NOMO-1 (cell line): ENCODE results near the gene PACSIN1.

Source experiments
- DNase-seq, 2 experiments: peaks; one replicate each; lab custom pipeline; 2025; ENCODE audit not compliant: unreplicated experiment in 2 of 2; lab: John Stamatoyannopoulos, UW

Gene PACSIN1

GRCh38 chr6:34465531-34466241 lies at the start of gene PACSIN1:
TSS of gene PACSIN1 (plus strand) at chr6:34466076. CDS start at chr6:34526306, 60,230 bp downstream.
- peak; percentile 21 to 31 for DNase-seq

GRCh38 chr6:34416877-34417371 lies 49.0 kb upstream of the PACSIN1 start:
- no peak for DNase-seq

GRCh38 chr6:34418367-34418766 lies 47.5 kb upstream of the PACSIN1 start:
- DNase-seq = no peak

- no peak for DNase-seq
Measured at GRCh38 chr6:34423254-34423653, 42.6 kb upstream of the PACSIN1 start.

- DNase-seq = no peak
Measured at GRCh38 chr6:34424200-34425131, 41.4 kb upstream of the PACSIN1 start.

- no peak for DNase-seq
Measured at GRCh38 chr6:34425132-34425497, 40.8 kb upstream of the PACSIN1 start.

GRCh38 chr6:34425498-34426410 lies 40.1 kb upstream of the PACSIN1 start, which contains the start of gene RPS10:
TSS of gene RPS10 (minus strand) at chr6:34426069. CDS start at chr6:34425221, 848 bp downstream.
- peak; percentile 86 to 87 for DNase-seq

GRCh38 chr6:34435916-34436315 lies 30.0 kb upstream of the PACSIN1 start:
- DNase-seq = no peak

- DNase-seq = no peak
Measured at GRCh38 chr6:34436803-34437643, 28.9 kb upstream of the PACSIN1 start.

- DNase-seq = no peak
Measured at GRCh38 chr6:34437644-34437970, 28.3 kb upstream of the PACSIN1 start.

GRCh38 chr6:34438705-34439104 lies 27.2 kb upstream of the PACSIN1 start:
- DNase-seq = no peak

GRCh38 chr6:34439442-34439841 lies 26.4 kb upstream of the PACSIN1 start:
- no peak for DNase-seq

GRCh38 chr6:34441526-34441925 lies 24.4 kb upstream of the PACSIN1 start:
- DNase-seq = no peak

GRCh38 chr6:34445313-34445860 lies 20.5 kb upstream of the PACSIN1 start:
- DNase-seq = no peak

- peak in 1 of 2 experiments; percentile 25 for DNase-seq
Measured at GRCh38 chr6:34447386-34447785, 18.5 kb upstream of the PACSIN1 start.

- DNase-seq = peak; percentile 27 to 31
Measured at GRCh38 chr6:34447910-34448309, 18.0 kb upstream of the PACSIN1 start.

GRCh38 chr6:34451192-34451591 lies 14.7 kb upstream of the PACSIN1 start:
- no peak for DNase-seq

- DNase-seq = no peak
Measured at GRCh38 chr6:34455831-34456230, 10.0 kb upstream of the PACSIN1 start.

- no peak for DNase-seq
Measured at GRCh38 chr6:34457382-34457741, 8.5 kb upstream of the PACSIN1 start.
